Glomerular endothelial cell (primary cell): Measurements from ENCODE around the gene HMG20A. TPM values are rescaled to one million over a fixed set of nuclear protein-coding genes. Genes with fewer than 3 reads are reported as not detected.

Experiments
- DNase-seq: peaks from one replicate; pipeline ENCODE4 v3.0.0-alpha.2; 2011; ENCODE audit warnings: low read depth, low spot score; ENCODE audit errors: extremely low read depth
- total RNA-seq: library from RNA; depleted of rRNA; stranded (reverse); fragments of >200 nt; gene quantifications from 2 replicates; pipeline ENCODE4 v1.2.3, GENCODE V29; 2015

HMG20A gene
- total RNA-seq, result 48.0 and 64.6 TPM in 2 replicates

DNA sequence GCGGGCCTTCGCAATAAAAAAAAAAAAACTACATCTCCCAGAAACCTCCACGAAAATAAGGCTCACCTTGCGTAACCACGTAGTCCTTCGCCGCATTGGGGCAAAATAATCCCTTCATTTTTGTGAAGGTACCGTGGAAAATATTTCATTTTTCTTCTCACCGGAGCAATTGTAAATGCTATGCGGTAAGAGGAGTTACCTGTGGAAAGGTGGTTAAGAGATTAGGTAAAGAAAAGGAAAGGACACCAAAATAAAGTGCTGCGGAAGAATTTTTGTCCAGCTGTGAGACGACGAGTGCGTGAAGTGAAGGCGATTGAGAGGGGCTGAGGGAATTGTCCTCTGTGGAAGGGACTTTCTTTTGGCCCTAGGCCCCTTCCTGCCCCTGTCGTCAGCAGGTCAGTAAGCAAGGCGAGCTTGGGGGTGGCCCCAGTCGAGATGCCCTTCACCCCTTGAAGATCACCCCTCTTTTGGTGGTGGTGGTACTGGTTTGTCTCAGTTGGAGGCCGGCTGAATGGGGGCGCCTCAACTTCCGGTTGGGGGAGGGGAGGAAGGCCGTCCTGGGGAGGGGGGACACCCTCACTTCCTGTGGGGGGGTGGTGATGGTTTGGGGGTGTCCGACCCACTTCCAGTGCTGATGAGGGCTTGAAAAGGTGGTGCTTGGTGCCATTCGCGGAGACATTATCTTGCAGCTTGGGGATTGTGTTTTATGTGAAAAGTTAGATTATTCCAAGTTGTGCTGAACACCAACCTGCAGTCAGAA lies at the start of gene HMG20A:
Gene HMG20A (plus strand): TSS at position 279 of the 760 bp plus-strand sequence. CDS start 37,520 bp downstream, outside the sequence.
- peak; percentile 83 for DNase-seq

DNA sequence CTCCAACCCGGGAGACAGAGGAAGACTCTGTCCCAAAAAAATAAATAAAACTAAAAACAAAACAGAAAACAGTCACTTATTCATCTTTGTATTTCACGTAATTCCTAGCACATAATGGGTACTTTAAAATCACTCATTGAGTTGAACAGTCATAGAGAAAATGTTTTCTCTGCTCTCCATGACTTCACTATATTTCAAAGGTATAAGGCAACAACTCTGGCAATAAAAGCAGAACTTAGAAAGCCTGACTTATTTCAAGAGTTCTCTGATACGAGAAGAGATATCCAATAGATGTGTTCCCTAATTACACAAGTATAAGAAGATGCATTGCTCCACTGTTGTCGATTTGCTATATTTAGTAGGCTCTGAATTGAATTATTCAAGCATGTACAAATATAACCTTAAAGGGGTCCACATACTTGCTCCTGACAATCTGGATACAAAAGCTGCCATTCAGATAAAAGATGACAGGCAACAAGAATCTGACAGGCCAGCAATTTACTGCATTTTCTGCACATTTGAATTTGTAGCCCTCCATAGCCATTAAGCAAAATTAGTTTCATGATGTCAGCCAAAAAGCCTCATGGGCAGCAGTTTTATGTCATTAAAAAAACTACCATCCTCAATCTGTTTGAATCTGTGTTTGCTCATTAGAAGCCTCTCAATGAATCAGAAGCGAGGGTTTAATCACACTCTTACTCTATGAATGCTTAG lies 48.7 kb upstream of the HMG20A start:
- DNase-seq, result no peak

DNA sequence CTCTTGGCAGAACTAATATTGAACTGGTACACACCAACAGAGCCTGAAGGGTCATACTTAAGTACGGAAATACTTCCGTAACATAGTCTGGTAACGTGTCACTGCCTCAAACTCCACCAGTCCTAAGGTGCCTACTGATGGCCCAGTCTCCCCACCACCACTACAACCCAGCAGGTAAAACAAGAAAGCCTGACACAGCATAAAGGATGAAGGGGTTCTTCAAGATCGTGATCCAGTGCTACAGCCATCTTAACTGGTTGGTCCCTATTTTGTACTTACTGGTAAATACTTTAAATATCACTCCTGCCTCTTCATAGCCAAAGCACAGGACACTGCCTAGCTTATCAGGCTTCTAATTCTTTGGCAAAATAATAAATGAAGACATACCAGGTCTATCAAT lies 47.2 kb upstream of the HMG20A start:
- DNase-seq, result no peak

DNA sequence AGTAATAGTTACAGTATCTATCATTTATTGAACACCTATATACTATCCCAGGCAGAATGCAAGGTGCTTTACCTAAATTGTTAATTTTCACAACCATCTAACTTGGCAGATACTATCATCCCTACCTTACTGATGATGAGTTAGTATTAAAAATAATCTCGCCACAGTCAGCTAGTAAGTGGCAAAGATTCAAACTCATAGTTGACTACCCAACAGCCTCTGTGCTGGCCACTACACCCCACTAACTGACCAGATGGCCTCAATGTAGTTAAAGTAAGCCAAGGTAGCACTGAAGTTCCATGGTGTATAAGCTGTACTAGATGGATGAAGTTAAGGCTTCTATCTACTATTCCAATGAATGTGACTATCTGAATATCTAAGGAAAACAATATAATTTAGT lies 45.6 kb upstream of the HMG20A start:
- no peak for DNase-seq

DNA sequence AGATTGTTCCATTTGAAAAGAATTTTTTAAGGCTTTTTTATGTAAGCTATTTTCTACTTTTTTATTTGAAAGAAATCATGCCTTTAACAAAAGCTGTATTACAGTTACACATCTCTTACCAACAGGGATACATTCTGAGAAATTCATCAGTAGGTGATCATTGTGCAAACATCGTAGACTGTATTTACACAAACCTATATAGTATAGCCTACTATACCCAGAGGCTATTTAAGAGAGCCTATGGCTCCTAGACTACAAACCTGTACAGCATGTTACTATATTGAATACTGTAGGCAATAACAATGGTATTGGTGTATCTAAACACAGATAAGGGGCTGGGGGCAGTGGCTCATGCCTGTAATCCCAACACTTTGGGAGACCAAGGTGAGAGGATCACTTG lies 43.9 kb upstream of the HMG20A start:
- DNase-seq, result no peak

DNA sequence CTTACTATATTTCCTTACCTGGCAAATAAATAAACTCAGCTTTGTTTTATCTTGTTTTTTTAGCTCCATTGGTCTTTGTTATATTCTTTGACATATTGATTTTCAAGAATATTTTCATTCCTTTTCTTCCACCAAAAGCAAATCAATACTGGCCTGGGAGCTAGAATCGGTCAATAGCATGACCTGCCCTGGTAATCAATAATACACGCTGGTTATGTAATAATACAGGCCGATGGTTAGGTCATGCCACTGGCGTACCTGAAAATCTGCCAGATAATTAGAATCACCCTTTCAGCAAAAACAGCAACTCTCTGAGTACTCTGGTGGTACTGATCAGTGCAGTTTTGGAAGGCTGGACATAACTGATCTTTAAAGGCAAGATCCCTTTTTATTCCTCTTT lies 40.7 kb upstream of the HMG20A start:
- no peak for DNase-seq

DNA sequence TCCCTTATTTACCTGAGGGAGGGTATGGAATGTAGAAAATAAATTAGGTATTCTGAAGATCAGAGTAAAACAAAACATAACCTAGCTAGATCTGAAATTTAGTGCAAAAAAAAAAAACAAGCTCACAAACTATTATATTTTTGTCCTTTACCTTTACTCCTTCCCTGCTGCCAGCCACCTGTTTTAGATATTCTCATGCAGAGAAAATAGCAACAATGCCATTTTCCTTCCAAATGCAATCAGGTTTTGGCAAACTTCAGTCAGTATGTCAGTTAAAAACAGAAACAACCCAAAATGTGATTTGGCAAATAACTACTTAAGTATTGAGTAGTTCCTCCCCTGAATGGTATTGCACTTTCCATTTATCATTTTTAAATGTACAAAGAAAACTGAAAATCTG lies 36.6 kb upstream of the HMG20A start:
- no peak for DNase-seq

DNA sequence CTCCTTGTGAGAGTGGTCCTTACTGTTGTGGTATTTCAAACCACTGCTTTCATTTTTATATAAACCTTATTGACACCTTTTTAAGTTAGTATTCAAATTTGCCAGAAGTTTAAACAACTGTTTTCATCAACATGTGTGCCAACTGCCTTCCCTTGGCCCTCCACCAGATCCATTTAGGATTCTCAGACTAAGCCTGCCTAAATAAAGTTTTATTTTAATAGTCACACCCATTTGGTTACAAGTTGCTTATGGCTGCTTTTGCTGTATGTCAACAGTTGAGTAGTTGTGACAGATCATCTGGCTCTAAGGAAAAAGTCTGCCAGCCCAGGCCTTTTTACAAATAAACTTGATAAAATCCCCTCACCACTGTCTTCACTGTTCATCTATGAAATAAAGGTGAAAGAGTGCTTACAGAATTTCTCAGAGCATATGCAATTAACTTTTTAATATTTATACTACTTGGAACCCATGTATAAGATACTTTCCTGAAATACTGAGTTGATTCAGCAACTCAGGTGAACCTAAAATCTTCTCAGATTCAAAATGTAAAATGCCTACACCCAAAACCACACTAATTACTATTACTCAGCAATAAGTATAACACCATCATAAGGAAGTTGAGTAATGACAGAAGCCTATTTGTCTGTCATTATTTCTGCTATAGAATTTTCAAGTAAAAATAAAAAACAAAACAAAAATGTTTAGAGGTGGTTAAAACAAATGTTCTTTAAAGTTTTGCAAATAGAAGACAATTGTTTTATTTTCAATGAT lies 35.9 kb upstream of the HMG20A start:
- DNase-seq, result no peak

DNA sequence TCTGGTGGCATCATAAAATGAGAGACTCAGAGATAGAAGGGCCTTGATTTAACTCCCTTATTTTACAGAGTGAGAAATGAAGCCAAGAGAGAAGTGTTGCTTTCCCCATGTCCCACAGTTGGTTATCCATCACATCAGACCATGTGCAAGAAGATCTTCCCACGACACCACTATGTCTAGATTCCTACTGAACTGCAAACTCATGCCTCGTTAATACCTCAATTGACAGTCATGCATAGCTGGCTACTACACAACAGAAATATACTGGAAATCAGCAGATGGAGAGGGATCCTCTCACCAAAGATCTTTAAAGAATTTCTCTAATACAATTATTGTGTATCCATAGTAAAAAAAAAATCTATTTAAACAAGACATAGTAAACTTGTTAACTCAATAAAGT lies 34.1 kb upstream of the HMG20A start:
- no peak for DNase-seq

DNA sequence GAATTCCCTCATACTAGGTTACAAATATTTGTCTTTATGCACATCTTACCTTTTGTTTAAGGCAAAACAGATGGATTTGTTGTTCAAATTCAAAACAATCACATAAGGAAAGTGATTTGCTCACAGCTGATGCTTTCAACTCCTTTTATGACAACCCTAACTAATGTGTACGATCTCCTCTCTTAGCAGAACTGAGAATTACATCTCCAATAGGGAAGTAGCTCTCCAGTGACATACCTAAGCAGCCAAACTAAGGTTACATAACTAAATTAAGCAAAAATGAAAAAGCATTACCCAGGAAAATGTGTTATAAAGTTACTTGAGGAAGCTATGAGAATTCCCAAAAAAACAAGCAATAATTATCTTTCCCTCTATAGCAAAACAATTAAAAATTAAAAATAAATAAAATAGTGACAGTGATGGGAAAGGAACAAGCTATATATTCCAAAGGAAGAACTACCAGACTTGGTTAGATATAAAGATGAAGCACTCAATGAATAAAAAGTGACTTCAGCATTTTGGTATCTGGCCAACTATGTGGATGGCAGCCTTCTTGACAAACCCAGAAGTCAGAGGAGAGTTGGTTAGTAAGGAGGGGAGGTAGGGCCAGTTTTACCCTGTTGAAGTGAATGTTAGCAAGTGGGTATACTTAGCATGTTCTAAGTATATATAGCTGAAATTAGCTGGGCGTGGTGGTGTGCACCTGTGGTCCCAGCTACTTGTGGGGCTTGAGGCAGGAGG lies 33.2 kb upstream of the HMG20A start:
- DNase-seq, result no peak

DNA sequence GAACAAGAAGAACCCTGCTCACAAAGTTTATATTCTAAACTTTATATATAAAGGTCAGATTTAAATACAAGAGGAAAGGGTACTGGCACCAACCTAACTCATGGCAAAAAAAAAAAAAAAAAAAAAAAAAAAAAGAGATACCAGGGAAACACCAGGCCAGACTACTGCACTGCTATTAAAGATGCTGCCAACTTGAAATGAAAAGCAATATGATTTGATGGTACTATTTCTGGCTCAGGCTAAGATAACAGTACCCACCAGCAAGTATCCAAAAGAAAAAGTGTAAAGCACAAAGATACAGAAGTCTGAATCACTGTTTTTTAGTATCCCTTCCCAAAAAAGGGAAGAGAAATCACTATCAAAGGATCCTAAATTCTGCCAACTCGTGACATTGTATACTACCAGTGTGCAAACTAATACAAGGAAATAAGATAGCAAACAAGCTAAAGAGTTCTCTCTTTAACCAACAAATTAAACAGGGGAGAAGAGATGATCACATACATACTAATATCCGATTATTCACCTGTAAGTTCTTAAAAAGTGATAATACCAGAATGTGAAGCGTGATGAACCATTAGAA lies 29.2 kb upstream of the HMG20A start:
- no peak for DNase-seq

DNA sequence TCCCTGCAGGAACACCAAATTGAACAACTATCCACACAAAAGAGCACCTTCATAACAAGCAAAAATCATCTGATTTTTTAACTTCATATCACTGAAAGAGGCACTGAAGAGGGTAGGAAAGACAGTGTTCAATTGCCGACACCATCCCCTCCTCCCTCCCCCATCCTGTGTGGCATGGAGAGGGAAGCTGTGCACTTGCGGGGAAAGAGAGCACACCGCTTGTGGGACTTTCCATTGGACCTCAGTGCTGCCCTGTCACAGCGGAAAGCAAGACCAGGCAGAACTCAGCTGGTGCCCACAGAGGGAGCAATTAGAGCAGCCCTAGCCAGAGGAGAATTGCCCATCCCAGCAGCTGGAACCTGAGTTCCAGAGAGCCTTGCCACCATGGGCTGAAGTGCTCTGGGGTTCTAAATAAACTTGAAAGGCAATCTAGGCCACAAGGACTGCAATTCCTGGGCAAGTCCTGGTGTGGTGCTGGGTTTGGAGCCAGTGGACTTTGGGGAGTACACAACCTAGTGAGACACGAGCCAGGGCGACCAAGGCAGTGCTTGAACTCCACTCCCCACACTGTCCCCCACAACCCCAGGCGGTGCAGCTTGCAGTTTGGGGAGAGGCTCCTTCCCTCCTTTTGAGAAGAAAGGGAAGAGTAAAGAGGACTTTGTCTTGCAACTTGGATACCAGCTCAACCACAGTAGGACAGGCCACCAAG lies 27.8 kb upstream of the HMG20A start:
- no peak for DNase-seq

DNA sequence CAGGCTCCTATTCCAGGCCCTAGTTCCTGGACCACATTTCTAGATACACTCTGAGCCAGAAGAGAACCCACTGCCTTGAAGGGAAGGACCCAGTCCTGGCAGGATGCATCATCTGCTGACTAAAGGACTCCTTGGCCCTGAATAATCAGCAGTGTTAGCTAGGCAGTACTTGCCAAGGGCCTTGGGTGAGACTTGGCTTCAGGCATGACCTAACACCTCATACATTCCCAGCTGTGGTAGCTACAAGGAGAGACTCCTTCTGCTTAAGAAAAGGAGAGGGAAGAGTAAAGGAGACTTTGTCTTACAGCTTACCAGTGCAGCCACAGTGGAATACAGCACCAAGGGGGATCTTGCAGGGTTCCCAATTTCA lies 27.2 kb upstream of the HMG20A start:
- DNase-seq, result no peak

DNA sequence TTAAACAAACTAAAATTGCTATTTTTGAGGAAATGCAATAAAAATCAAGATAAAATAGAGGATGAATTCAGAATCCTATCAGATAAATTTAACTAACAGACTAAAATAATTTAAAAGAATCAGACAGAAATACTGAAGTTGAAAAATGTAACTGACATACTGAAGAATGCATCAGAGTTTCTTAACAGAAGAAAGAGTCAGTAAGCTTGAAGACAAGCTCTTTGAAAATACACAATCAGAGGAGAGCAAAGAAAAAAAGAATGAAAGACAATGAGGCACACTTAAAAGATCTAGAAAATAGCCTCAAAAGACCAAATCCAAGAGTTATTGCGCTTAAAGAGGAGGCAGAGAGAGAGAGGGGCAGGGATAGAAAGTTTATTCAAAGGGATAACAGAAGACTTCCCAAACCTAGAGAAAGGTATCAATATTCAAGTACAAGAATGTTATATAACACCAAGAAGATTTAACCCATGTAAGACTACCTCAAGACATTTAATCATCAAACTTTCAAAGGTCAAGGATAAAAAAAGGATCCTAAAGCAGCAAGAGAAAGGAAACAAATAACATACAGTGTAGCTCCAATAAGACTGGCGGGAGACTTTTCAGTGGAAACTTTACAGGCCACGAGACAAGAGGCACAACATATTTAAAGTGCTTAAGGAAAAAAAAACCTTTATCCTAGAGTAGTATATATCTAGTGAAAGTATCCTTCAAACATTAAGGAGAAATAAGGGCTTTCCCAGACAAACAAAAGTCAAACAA lies 25.5 kb upstream of the HMG20A start:
- DNase-seq, result no peak

DNA sequence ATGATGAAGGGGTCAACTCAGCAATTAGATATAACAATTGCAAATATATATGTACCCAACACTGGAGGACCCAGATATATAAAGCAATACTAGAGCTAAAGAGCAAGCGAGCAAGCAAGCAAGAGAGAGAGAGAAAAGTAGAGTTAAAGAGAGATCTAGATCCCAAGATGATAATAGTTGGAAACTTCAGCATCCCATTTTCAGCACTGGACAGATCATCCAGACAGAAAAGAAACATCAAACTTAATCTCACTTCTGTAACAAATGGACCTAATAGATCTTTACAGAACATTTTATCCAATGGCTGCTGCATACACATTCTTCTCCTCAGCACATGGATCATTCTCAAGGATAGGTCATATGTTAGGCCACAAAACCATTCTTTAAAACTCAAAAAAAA lies 24.0 kb upstream of the HMG20A start:
- DNase-seq, result no peak

DNA sequence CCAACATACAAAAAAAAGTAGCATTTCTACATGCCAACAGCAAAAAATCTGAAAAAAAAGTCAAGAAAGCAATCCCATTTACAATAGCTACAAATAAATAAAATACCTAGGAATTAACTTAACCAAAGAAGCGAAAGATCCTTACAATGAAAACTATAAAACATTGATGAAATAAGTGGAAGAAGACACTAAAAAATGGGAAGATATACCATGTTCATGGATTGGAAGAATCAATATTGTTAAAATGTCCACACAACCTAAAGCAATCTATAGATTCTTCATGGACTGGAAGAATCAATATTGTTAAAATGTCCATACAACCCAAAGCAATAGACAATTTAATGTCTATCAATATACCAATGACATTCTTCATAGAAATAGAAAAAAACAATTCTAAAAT lies 21.8 kb upstream of the HMG20A start:
- DNase-seq, result no peak

DNA sequence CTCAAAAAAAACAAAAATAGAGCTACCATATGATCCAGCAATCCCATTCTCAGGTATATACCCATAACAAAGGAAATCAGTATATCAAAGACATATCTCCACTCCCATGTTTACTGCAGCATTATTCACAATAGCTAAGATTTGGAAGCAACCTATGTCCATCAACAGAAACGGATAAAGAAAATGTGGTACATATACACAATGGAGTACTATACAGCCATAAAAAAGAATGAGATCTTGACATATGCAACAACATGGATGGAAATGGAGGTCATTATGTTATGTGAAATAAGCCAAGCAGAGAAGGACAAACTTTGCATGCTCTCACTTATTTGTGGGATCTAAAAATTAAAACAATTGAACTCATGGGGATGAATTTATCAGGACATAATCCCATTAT lies 20.4 kb upstream of the HMG20A start:
- DNase-seq, result no peak

DNA sequence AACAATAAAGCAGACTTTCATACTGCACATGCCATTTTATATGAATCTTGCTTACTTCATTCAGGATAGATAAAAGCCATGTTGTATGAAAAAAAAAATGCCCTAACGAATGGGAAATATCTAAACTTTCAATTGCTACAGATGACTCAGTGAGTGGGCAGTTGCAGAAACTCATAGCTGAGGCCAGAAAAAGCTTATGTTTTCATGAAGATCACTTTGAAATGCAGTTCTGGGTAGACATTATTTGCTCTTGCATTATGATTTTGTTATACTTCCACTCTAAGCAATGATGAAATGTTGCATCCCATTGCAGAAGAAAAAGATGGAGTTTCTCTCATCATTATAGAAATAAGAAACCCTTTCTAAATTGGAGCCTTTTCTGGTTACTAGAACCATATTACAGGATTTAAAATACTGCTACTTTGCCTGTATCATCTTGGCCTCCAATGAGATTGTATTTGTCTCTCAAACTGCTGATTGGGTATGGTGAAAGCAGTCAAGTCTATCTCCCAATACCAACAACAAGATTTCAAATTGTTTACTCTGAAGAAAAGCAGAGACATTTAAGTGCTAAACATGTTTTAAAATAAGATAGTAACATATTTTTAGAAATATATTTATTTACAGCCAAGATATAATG lies 17.8 kb upstream of the HMG20A start:
- DNase-seq, result no peak
